GM18909 (cell line): Measurements from ENCODE around the gene QSOX1.

ENCODE experiments used
- ATAC-seq: cut with Tn5 transposase; IDR thresholded peaks from one replicate; pipeline ENCODE4 v1.9.1; 2021; ENCODE audit warnings: mild to moderate bottlenecking; ENCODE audit not compliant: unreplicated experiment, poor library complexity

Gene QSOX1

GRCh38 chr1:180247061-180247460 is 92.4 kb downstream of the QSOX1 start:
- ATAC-seq: no peak

GRCh38 chr1:180247580-180247979 is 92.9 kb downstream of the QSOX1 start:
- no peak for ATAC-seq

GRCh38 chr1:180248176-180248575 is 93.5 kb downstream of the QSOX1 start:
- no peak for ATAC-seq

- ATAC-seq: no peak
Measured at GRCh38 chr1:180248731-180249681, 94.3 kb downstream of the QSOX1 start.

GRCh38 chr1:180249725-180250498 is 95.2 kb downstream of the QSOX1 start:
- ATAC-seq: no peak

- no peak for ATAC-seq
Measured at GRCh38 chr1:180250499-180250770, 95.8 kb downstream of the QSOX1 start.

GRCh38 chr1:180250883-180251509 is 96.3 kb downstream of the QSOX1 start:
- no peak for ATAC-seq

- ATAC-seq: no peak
Measured at GRCh38 chr1:180251526-180252305, 97.0 kb downstream of the QSOX1 start.

- ATAC-seq: peak; percentile 72
Measured at GRCh38 chr1:180252638-180253536, 98.2 kb downstream of the QSOX1 start.
